GM18861 (cell line): ENCODE results near the gene CCL7.

ENCODE experiments used
- ATAC-seq: cut with Tn5 transposase; IDR thresholded peaks from one replicate; pipeline ENCODE4 v1.9.1; 2021; ENCODE audit not compliant: unreplicated experiment

CCL7 gene

GRCh38 chr17:34246446-34246845 is 23.6 kb upstream of the CCL7 start:
- no peak for ATAC-seq

- no peak for ATAC-seq
Observed at GRCh38 chr17:34246881-34247280, 23.1 kb upstream of the CCL7 start.

- no peak for ATAC-seq
Observed at GRCh38 chr17:34248511-34249024, 21.5 kb upstream of the CCL7 start.

- no peak for ATAC-seq
Observed at GRCh38 chr17:34249061-34249460, 21.0 kb upstream of the CCL7 start.

GRCh38 chr17:34249478-34249877 is 20.5 kb upstream of the CCL7 start:
- ATAC-seq, result no peak

- no peak for ATAC-seq
Observed at GRCh38 chr17:34251186-34251585, 18.8 kb upstream of the CCL7 start.

GRCh38 chr17:34252095-34252443 is 18.0 kb upstream of the CCL7 start:
- peak; percentile 62 for ATAC-seq

- ATAC-seq, result no peak
Observed at GRCh38 chr17:34252444-34253138, 17.4 kb upstream of the CCL7 start.

GRCh38 chr17:34253139-34253525 is 16.9 kb upstream of the CCL7 start:
- ATAC-seq, result no peak

GRCh38 chr17:34254146-34254545 is 15.9 kb upstream of the CCL7 start:
- ATAC-seq, result no peak

- no peak for ATAC-seq
Observed at GRCh38 chr17:34254651-34255380, 15.2 kb upstream of the CCL7 start, which contains the start of gene CCL2. TSS of gene CCL2 (plus strand) at chr17:34255285. CDS start at chr17:34255350, 65 bp downstream.

- ATAC-seq, result no peak
Observed at GRCh38 chr17:34255381-34255732, 14.7 kb upstream of the CCL7 start.

GRCh38 chr17:34255841-34256240 is 14.2 kb upstream of the CCL7 start:
- ATAC-seq, result no peak

GRCh38 chr17:34257299-34257985 is 12.6 kb upstream of the CCL7 start:
- no peak for ATAC-seq

GRCh38 chr17:34257986-34258326 is 12.1 kb upstream of the CCL7 start:
- no peak for ATAC-seq

- ATAC-seq, result no peak
Observed at GRCh38 chr17:34259146-34259545, 10.9 kb upstream of the CCL7 start.

GRCh38 chr17:34260861-34261260 is 9.2 kb upstream of the CCL7 start:
- ATAC-seq, result no peak

- ATAC-seq, result no peak
Observed at GRCh38 chr17:34261568-34262337, 8.3 kb upstream of the CCL7 start.

GRCh38 chr17:34265711-34266110 is 4.3 kb upstream of the CCL7 start:
- ATAC-seq, result no peak

GRCh38 chr17:34275881-34276280 is 5.9 kb downstream of the CCL7 start:
- no peak for ATAC-seq

GRCh38 chr17:34276826-34277225 is 6.8 kb downstream of the CCL7 start:
- ATAC-seq, result no peak
